ENCODE results near the gene TXNL4A.

The TXNL4A gene

GRCh38 chr18:79943608-79944125, 44.7 kb downstream of the TXNL4A start:
- H3K4me3 ChIP-seq (ENCODE audit: low read length): no peak overlapping the region
- H3K27me3 ChIP-seq (ENCODE audit: control insufficient read depth, insufficient read depth, low read length): no peaks in the 10 kb centered on the region
- H3K4me1 ChIP-seq (ENCODE audit: control insufficient read depth, low read depth, low read length): no peaks in the 10 kb centered on the region
- H3K9ac ChIP-seq (ENCODE audit: low read length): no peak overlapping the region
- no peaks in the 10 kb centered on the region for H3K9me3 ChIP-seq (ENCODE audit: control insufficient read depth, low read depth, low read length)
- H3K27ac ChIP-seq (ENCODE audit: low read length): no peak overlapping the region
- H3K36me3 ChIP-seq (ENCODE audit: control insufficient read depth, low read depth, low read length): peaks cover 3% of the 10 kb centered on the region

- Histone ChIP-seq H3K4me1 (ENCODE audit: control insufficient read depth, low read depth, low read length) (no peaks in the 10 kb centered on the region), H3K9ac (ENCODE audit: low read length) (no peak overlapping the region), H3K36me3 (ENCODE audit: control insufficient read depth, low read depth, low read length) (peaks cover 3% of the 10 kb centered on the region), H3K4me3 (ENCODE audit: low read length) (no peak overlapping the region), H3K27me3 (ENCODE audit: control insufficient read depth, insufficient read depth, low read length) (no peaks in the 10 kb centered on the region), H3K27ac (ENCODE audit: low read length) (no peak overlapping the region), H3K9me3 (ENCODE audit: control insufficient read depth, low read depth, low read length) (no peaks in the 10 kb centered on the region)
Observed at GRCh38 chr18:79942786-79943607, 45.4 kb downstream of the TXNL4A start.

- Histone ChIP-seq H3K9me3 (ENCODE audit: control insufficient read depth, low read depth, low read length) (no peaks in the 10 kb centered on the region), H3K9ac (ENCODE audit: low read length) (no peak overlapping the region), H3K27ac (ENCODE audit: low read length) (no peak overlapping the region), H3K4me1 (ENCODE audit: control insufficient read depth, low read depth, low read length) (no peaks in the 10 kb centered on the region), H3K27me3 (ENCODE audit: control insufficient read depth, insufficient read depth, low read length) (no peaks in the 10 kb centered on the region), H3K36me3 (ENCODE audit: control insufficient read depth, low read depth, low read length) (peaks cover 3% of the 10 kb centered on the region), H3K4me3 (ENCODE audit: low read length) (no peak overlapping the region)
Observed at GRCh38 chr18:79942211-79942610, 46.2 kb downstream of the TXNL4A start.

- no peaks in the 10 kb centered on the region for H3K27me3 ChIP-seq (ENCODE audit: control insufficient read depth, insufficient read depth, low read length)
- no peaks in the 10 kb centered on the region for H3K9me3 ChIP-seq (ENCODE audit: control insufficient read depth, low read depth, low read length)
- H3K4me3 ChIP-seq (ENCODE audit: low read length): no peak overlapping the region
- H3K27ac ChIP-seq (ENCODE audit: low read length): no peak overlapping the region
- H3K36me3 ChIP-seq (ENCODE audit: control insufficient read depth, low read depth, low read length): peaks cover 3% of the 10 kb centered on the region
- H3K4me1 ChIP-seq (ENCODE audit: control insufficient read depth, low read depth, low read length): no peaks in the 10 kb centered on the region
- no peak overlapping the region for H3K9ac ChIP-seq (ENCODE audit: low read length)
Observed at GRCh38 chr18:79941473-79942119, 46.8 kb downstream of the TXNL4A start.

GRCh38 chr18:79940814-79941472, 47.4 kb downstream of the TXNL4A start:
- Histone ChIP-seq H3K9me3 (ENCODE audit: control insufficient read depth, low read depth, low read length) (no peaks in the 10 kb centered on the region), H3K4me1 (ENCODE audit: control insufficient read depth, low read depth, low read length) (no peaks in the 10 kb centered on the region), H3K4me3 (ENCODE audit: low read length) (no peak overlapping the region), H3K36me3 (ENCODE audit: control insufficient read depth, low read depth, low read length) (peaks cover 3% of the 10 kb centered on the region), H3K9ac (ENCODE audit: low read length) (no peak overlapping the region), H3K27ac (ENCODE audit: low read length) (no peak overlapping the region), H3K27me3 (ENCODE audit: control insufficient read depth, insufficient read depth, low read length) (no peaks in the 10 kb centered on the region)

- Histone ChIP-seq H3K9me3 (ENCODE audit: control insufficient read depth, low read depth, low read length) (no peaks in the 10 kb centered on the region), H3K4me3 (ENCODE audit: low read length) (no peak overlapping the region), H3K4me1 (ENCODE audit: control insufficient read depth, low read depth, low read length) (no peaks in the 10 kb centered on the region), H3K36me3 (ENCODE audit: control insufficient read depth, low read depth, low read length) (peaks cover 3% of the 10 kb centered on the region), H3K27me3 (ENCODE audit: control insufficient read depth, insufficient read depth, low read length) (no peaks in the 10 kb centered on the region), H3K9ac (ENCODE audit: low read length) (no peak overlapping the region), H3K27ac (ENCODE audit: low read length) (no peak overlapping the region)
Observed at GRCh38 chr18:79940126-79940813, 48.1 kb downstream of the TXNL4A start.

GRCh38 chr18:79939096-79939495, 49.3 kb downstream of the TXNL4A start:
- Histone ChIP-seq H3K4me1 (ENCODE audit: control insufficient read depth, low read depth, low read length) (no peaks in the 10 kb centered on the region), H3K27ac (ENCODE audit: low read length) (no peak overlapping the region), H3K36me3 (ENCODE audit: control insufficient read depth, low read depth, low read length) (peaks cover 3% of the 10 kb centered on the region), H3K27me3 (ENCODE audit: control insufficient read depth, insufficient read depth, low read length) (no peaks in the 10 kb centered on the region), H3K9ac (ENCODE audit: low read length) (no peak overlapping the region), H3K4me3 (ENCODE audit: low read length) (no peak overlapping the region), H3K9me3 (ENCODE audit: control insufficient read depth, low read depth, low read length) (no peaks in the 10 kb centered on the region)

- Histone ChIP-seq H3K4me1 (ENCODE audit: control insufficient read depth, low read depth, low read length) (no peaks in the 10 kb centered on the region), H3K36me3 (ENCODE audit: control insufficient read depth, low read depth, low read length) (peaks cover 3% of the 10 kb centered on the region), H3K27ac (ENCODE audit: low read length) (no peak overlapping the region), H3K9ac (ENCODE audit: low read length) (no peak overlapping the region), H3K4me3 (ENCODE audit: low read length) (no peak overlapping the region), H3K9me3 (ENCODE audit: control insufficient read depth, low read depth, low read length) (no peaks in the 10 kb centered on the region), H3K27me3 (ENCODE audit: control insufficient read depth, insufficient read depth, low read length) (no peaks in the 10 kb centered on the region)
Observed at GRCh38 chr18:79938196-79938595, 50.2 kb downstream of the TXNL4A start.

GRCh38 chr18:79937103-79937860, 51.1 kb downstream of the TXNL4A start:
- no peaks in the 10 kb centered on the region for H3K27me3 ChIP-seq (ENCODE audit: control insufficient read depth, insufficient read depth, low read length)
- H3K36me3 ChIP-seq (ENCODE audit: control insufficient read depth, low read depth, low read length): peaks cover 3% of the 10 kb centered on the region
- H3K4me3 ChIP-seq (ENCODE audit: low read length): no peak overlapping the region
- no peak overlapping the region for H3K9ac ChIP-seq (ENCODE audit: low read length)
- H3K9me3 ChIP-seq (ENCODE audit: control insufficient read depth, low read depth, low read length): no peaks in the 10 kb centered on the region
- no peaks in the 10 kb centered on the region for H3K4me1 ChIP-seq (ENCODE audit: control insufficient read depth, low read depth, low read length)
- no peak overlapping the region for H3K27ac ChIP-seq (ENCODE audit: low read length)

- Histone ChIP-seq H3K4me1 (ENCODE audit: control insufficient read depth, low read depth, low read length) (no peaks in the 10 kb centered on the region), H3K36me3 (ENCODE audit: control insufficient read depth, low read depth, low read length) (no peaks in the 10 kb centered on the region), H3K9me3 (ENCODE audit: control insufficient read depth, low read depth, low read length) (no peaks in the 10 kb centered on the region), H3K4me3 (ENCODE audit: low read length) (no peak overlapping the region), H3K9ac (ENCODE audit: low read length) (no peak overlapping the region), H3K27me3 (ENCODE audit: control insufficient read depth, insufficient read depth, low read length) (no peaks in the 10 kb centered on the region), H3K27ac (ENCODE audit: low read length) (no peak overlapping the region)
Observed at GRCh38 chr18:79936641-79937040, 51.7 kb downstream of the TXNL4A start.

Data from iPS-18a (cell line).